Epithelial cell of esophagus (primary cell): ENCODE measurements around the gene MRPL17.

Source experiments
- DNase-seq: peaks from one replicate; pipeline ENCODE4 v3.0.0; 2010; ENCODE audit warnings: low read depth
- H3K4me3 ChIP-seq: 2 replicates; pipeline ENCODE4 v1.5.1; 2011; ENCODE audit warnings: mild to moderate bottlenecking, low read length, control low read depth
- TF ChIP-seq, protein P1 (sequence below): IDR thresholded peaks from 2 replicates; pipeline ENCODE4 v1.5.1; 2011; ENCODE audit warnings: low read depth, mild to moderate bottlenecking, low read length, control low read depth, inconsistent platforms; ENCODE audit not compliant: insufficient read depth; ENCODE audit errors: missing control alignments

MRPL17 gene

DNA sequence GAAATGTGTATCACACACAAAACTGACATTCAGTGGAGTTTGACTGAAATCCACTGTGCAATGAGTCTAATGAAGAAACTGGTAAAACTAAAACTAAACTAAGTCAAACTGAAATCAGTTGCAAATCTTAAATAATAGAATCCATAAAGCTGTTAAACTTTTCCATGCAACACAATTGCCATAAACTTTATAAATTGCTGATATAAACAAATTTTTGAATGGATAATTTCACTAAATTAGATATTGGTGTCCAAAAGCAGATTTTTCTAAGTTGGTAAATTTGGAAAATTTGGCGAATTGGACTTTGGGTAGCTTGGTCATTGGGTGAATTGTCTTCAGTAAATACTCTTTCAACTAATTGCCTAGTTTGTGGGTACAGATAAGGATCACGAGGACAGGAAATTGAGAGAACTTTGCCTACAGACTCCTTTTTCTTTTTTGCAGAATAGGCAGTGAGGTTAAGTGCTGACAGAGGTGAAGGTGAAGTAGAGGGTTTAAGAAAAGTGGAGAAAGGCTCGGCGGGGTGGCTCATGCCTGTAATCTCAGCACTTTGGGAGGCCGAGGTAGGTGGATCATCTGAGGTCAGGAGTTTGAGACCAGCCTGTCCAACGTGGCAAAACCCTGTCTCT is 12.8 kb downstream of the MRPL17 start:
- TF ChIP-seq, protein P1, sequence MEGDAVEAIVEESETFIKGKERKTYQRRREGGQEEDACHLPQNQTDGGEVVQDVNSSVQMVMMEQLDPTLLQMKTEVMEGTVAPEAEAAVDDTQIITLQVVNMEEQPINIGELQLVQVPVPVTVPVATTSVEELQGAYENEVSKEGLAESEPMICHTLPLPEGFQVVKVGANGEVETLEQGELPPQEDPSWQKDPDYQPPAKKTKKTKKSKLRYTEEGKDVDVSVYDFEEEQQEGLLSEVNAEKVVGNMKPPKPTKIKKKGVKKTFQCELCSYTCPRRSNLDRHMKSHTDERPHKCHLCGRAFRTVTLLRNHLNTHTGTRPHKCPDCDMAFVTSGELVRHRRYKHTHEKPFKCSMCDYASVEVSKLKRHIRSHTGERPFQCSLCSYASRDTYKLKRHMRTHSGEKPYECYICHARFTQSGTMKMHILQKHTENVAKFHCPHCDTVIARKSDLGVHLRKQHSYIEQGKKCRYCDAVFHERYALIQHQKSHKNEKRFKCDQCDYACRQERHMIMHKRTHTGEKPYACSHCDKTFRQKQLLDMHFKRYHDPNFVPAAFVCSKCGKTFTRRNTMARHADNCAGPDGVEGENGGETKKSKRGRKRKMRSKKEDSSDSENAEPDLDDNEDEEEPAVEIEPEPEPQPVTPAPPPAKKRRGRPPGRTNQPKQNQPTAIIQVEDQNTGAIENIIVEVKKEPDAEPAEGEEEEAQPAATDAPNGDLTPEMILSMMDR: no peak
- no peak for DNase-seq
- H3K4me3 ChIP-seq: no peak overlapping the region

DNA sequence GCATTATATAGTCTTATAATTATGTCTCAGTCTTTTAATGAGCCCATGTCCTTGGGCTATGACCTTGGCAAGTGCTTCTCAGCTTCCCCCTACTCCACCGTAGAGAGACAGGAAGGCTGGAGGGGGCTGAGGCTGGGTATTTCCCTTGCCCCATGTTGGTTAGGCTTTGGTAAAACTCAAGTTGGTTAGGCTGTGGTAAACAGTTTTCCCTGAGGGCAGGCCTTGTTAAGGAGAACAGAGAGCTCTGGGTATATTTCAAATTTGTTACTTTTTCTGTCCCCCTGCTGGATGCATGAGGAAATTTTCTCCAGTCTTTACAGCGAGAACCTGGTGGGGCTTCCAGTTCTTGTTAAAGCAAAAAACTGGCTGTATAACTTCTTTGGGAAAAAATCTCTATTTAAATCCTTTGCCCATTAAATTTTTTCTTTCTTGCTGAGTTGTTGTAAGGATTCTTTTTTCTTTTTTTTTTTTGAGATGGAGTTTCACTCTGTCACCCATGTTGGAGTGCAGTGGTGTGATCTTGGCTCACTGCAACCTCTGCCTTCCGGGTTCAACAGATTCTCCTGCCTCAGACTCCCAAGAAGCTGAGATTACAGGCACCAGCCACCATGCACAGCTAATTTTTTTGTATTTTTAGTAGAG is 15.3 kb downstream of the MRPL17 start:
- DNase-seq: peak; percentile 30
- TF ChIP-seq, protein P1: peak; percentile 51
- no peak overlapping the region for H3K4me3 ChIP-seq

DNA sequence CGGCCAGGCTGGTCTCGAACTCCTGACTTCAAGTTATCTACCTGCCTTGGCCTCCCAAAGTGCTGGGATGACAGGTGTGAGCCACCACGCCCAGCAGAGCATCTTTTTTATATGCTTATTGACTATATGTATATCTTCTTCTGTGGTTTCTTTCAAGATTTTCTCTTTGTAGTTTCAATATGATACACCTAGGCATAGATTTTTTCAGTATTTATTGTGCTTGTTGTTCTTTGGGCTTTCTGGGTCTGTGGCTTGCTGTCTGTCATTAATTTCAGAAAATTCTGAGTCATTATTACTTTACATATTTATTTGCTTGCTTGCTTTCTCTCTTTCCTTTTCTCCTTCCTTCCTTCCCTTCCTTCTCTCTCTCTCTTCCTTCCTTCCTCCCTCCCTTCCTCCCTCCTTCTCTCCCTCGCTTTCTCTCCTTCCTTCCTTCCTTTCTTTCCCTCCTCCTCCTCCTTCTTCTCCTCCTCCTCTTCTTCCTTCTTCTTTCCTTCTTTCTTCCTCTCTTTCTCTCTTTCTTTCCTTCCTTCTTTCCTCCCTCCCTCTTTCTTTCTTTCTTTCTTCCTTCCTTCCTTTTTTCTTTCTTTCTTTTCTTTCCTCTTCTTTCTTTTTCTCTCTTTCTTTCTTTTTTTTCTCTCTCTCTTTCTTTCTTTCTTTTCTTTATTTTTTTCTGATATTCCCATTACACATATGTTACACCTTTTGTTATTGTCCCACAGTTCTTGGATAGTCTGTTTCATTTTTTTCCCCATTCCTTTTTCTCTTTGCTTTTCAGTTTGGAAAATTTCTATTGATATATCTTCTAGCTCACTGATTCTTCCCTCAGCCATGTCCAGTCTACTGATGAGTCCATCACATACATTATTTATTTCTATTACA is 16.6 kb downstream of the MRPL17 start:
- no peak overlapping the region for H3K4me3 ChIP-seq
- no peak for DNase-seq
- TF ChIP-seq, protein P1: no peak

DNA sequence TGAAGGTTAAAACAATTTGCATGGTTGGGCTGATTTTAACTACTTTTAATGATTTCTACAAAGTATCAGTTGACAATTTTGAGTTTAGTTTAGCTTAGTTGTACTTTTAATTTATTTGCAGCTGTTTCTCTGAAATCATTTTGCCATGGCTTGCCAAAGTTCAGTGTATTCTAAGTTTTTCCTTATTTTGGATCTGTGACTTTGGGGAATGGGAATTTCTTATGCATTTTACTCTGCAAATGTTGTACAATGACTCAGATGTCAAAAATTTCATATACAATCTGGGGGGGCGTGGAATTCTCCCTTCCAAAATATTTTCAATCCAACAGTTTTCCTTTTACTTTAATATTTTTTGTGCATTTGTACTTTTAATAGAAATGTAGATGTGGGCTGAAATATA is 18.6 kb downstream of the MRPL17 start:
- TF ChIP-seq, protein P1: no peak
- no peak for DNase-seq
- no peak overlapping the region for H3K4me3 ChIP-seq

DNA sequence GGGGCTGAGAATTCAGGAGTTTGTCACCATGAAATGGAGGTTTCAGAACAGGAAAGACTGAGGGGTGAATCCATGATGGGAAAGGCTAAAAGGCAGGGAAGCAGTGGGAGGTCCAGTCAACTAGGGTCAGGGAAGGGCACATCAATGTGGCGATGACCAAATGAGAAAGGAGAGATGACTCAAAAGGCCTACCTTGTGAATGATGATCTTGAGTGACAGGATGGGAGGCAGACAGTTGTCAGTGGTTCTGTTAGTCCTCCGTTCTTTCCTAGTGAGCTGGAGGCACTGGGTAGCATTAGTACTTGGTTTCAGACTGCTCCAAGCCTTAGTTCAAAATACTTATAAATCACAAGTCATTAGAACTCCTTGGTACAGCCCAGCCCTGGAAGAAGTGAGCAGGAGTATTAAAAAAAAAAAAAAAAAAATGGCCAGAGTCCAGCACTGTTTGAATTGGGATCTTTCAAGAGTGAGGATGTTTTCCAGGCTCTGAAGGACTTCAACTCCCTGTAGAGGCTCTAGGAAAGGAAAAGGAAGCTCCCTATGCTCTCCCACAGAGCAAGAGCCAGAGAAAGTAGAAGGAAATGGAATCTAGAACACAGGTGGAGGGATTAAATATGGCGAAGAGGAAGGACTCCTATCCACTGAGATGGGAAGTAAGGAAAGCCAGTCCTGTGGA is 19.2 kb downstream of the MRPL17 start:
- TF ChIP-seq, protein P1: no peak
- no peak for DNase-seq
- no peak overlapping the region for H3K4me3 ChIP-seq

DNA sequence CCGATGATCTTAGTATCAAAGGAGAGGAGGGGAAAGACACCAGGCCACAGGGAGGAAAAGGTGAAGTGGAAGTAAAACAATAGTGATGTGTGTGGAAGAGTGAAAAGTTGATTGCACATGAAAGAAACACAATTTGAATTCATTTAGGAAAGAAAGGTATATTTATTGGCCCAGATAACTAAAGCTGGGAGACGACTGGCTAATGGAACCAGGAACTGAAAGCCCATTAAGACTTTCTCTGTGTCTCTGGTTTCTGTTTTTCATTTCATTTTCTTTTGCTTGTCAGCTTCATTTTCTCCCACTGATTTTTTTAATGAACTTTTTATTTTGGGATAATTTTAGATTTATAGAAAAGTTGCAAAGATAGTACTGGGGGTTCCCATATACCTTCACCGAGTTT is 22.4 kb downstream of the MRPL17 start:
- TF ChIP-seq, protein P1: no peak
- H3K4me3 ChIP-seq: no peak overlapping the region

More for the DNA sequence above, 22.4 kb downstream of the MRPL17 start:
- DNase-seq: no peak
